ENCODE data around the gene URI1.

DNA sequence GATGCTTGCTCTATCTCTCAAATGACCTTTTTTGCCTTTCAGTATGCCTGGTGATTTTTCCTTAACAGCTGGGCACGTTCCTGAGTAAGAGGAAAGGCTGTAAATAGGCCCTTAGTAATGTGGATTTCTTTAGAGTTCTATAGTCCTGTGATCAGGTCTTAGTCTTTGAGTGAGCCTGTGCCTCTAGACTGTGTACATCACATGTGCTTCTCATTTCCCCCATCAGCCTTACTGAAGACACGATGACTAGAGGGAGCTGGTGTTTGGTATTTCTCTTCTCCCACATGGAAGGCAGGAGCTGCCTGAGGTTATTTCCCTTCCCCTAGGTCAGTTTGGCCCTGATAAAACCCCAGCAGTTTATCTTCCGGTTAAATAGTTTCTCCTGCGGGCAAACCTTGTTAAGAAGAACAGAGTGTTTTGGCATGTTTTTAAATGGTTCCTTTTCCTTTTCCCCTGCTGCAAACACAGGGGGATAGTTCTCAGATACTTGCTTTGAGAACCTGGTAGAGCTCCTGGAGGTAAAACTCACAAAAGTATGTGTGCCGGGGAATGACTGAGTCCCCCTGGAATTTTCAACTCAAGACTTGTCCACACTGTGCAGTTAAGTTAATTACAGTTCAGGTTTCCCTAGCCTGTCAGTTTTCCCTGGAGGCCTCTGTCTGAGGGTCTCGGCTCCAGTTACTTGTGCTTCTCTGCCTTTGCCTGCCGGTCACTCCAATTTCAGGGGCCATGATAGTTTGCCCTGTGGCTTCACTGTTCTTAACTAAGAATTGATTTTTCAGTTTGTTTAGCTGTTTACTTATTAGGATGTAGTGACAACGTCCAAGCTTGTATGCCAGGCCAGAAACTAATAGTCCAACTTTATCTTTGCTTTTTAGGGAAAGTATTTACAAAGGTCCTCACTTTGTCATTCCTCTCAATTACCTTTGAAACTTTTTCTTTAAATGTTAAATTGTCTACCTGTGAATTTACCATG is 94.4 kb downstream of the URI1 start:
- no peak for TF ChIP-seq EZH2 (IDR thresholded peaks at IDR 0.05; ENCODE audit: borderline replicate concordance, insufficient read depth, low read depth, low read length, poor library complexity, severe bottlenecking)
- TF ChIP-seq, protein P1, sequence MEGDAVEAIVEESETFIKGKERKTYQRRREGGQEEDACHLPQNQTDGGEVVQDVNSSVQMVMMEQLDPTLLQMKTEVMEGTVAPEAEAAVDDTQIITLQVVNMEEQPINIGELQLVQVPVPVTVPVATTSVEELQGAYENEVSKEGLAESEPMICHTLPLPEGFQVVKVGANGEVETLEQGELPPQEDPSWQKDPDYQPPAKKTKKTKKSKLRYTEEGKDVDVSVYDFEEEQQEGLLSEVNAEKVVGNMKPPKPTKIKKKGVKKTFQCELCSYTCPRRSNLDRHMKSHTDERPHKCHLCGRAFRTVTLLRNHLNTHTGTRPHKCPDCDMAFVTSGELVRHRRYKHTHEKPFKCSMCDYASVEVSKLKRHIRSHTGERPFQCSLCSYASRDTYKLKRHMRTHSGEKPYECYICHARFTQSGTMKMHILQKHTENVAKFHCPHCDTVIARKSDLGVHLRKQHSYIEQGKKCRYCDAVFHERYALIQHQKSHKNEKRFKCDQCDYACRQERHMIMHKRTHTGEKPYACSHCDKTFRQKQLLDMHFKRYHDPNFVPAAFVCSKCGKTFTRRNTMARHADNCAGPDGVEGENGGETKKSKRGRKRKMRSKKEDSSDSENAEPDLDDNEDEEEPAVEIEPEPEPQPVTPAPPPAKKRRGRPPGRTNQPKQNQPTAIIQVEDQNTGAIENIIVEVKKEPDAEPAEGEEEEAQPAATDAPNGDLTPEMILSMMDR (IDR thresholded peaks at IDR 0.05): no peak
